Liver (tissue), 3 donors: ENCODE results near the gene APBA3.

ENCODE experiments used
- EGR1 ChIP-seq, 2 donors: IDR thresholded peaks; 2 replicates each; pipeline ENCODE4 v1.6.1; 2016 to 2018; ENCODE audit warnings: antibody characterized with exemption in 2 of 2, low read depth in 2 of 2
- FOXA1 ChIP-seq: IDR thresholded peaks from 2 replicates; pipeline ENCODE4 v1.6.1; 2016; ENCODE audit warnings: antibody characterized with exemption
- FOXA2 ChIP-seq: IDR thresholded peaks from 2 replicates; pipeline ENCODE4 v1.6.1; 2016; ENCODE audit warnings: antibody characterized with exemption
- HNF4G ChIP-seq: IDR thresholded peaks from 2 replicates; pipeline ENCODE4 v1.6.1; 2016; ENCODE audit warnings: antibody characterized with exemption
- JUND ChIP-seq, 2 donors: IDR thresholded peaks; 2 replicates each; pipeline ENCODE4 v1.6.1; 2016; ENCODE audit warnings: antibody characterized with exemption in 2 of 2
- MAX ChIP-seq: IDR thresholded peaks from 2 replicates; pipeline ENCODE4 v1.6.1; 2016; ENCODE audit warnings: antibody characterized with exemption
- NR2F2 ChIP-seq: IDR thresholded peaks from 2 replicates; pipeline ENCODE4 v1.6.1; 2016; ENCODE audit warnings: antibody characterized with exemption
- REST ChIP-seq: IDR thresholded peaks from 2 replicates; pipeline ENCODE4 v1.6.1; 2016; ENCODE audit warnings: antibody characterized with exemption, mild to moderate bottlenecking
- RXRA ChIP-seq, 2 donors: IDR thresholded peaks; 2 replicates each; pipeline ENCODE4 v1.6.1; 2017 to 2018; ENCODE audit warnings: antibody characterized with exemption in 2 of 2, mild to moderate bottlenecking in 1 of 2
- SP1 ChIP-seq: IDR thresholded peaks from 2 replicates; pipeline ENCODE4 v1.6.1; 2018; ENCODE audit warnings: antibody characterized with exemption, mild to moderate bottlenecking
- TAF1 ChIP-seq: conservative IDR thresholded peaks from 2 replicates; pipeline ENCODE4 v1.6.1; 2016; ENCODE audit warnings: antibody characterized with exemption, mild to moderate bottlenecking
- YY1 ChIP-seq: IDR thresholded peaks from 2 replicates; pipeline ENCODE4 v1.6.1; 2016; ENCODE audit warnings: antibody characterized with exemption, mild to moderate bottlenecking
- TF ChIP-seq, protein P1 (sequence below): fragments of 150-350 bp; IDR thresholded peaks from 2 replicates; pipeline ENCODE4 v1.5.1; 2017; ENCODE audit warnings: improper control_type of control experiment, low read depth, low read length; ENCODE audit not compliant: missing input control
- TF ChIP-seq, protein P2 (sequence below): IDR thresholded peaks from 2 replicates; pipeline ENCODE4 v1.6.1; 2016; ENCODE audit warnings: antibody characterized with exemption
- donor health status: healthy.
- donor health status: healthy.

DNA sequence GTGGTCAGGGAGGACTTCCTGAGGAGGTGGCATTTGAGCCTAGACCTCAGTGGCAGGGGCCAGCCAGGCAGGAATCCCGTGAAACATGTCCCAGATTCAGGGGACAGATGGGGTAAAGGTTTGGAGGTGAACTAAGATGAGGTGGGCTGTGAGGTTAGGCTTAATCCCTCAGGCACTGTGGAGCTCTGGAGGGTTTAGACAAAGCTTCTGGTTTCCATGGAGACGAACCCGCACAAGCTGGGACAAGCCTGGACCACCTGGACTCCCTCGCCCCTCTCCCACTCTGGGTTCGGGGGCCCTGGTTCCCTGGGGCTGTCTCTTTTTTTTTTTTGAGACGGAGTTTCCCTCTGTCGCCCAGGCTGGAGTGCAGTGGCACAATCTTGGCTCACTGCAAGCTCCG lies 37.6 kb downstream of the APBA3 start:
- TF ChIP-seq SP1 (no peak), YY1 (no peak), JUND (IDR thresholded peaks at IDR 0.05) (no peak), REST (no peak), MAX (no peak), FOXA1 (no peak), TAF1 (no peak), HNF4G (no peak), RXRA (IDR thresholded peaks at IDR 0.05) (no peak), EGR1 (IDR thresholded peaks at IDR 0.05; ENCODE audit: low read depth in 2 of 2) (no peak), FOXA2 (no peak), NR2F2 (no peak)
- TF ChIP-seq, protein P1, sequence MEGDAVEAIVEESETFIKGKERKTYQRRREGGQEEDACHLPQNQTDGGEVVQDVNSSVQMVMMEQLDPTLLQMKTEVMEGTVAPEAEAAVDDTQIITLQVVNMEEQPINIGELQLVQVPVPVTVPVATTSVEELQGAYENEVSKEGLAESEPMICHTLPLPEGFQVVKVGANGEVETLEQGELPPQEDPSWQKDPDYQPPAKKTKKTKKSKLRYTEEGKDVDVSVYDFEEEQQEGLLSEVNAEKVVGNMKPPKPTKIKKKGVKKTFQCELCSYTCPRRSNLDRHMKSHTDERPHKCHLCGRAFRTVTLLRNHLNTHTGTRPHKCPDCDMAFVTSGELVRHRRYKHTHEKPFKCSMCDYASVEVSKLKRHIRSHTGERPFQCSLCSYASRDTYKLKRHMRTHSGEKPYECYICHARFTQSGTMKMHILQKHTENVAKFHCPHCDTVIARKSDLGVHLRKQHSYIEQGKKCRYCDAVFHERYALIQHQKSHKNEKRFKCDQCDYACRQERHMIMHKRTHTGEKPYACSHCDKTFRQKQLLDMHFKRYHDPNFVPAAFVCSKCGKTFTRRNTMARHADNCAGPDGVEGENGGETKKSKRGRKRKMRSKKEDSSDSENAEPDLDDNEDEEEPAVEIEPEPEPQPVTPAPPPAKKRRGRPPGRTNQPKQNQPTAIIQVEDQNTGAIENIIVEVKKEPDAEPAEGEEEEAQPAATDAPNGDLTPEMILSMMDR = no peak
- TF ChIP-seq, protein P2, sequence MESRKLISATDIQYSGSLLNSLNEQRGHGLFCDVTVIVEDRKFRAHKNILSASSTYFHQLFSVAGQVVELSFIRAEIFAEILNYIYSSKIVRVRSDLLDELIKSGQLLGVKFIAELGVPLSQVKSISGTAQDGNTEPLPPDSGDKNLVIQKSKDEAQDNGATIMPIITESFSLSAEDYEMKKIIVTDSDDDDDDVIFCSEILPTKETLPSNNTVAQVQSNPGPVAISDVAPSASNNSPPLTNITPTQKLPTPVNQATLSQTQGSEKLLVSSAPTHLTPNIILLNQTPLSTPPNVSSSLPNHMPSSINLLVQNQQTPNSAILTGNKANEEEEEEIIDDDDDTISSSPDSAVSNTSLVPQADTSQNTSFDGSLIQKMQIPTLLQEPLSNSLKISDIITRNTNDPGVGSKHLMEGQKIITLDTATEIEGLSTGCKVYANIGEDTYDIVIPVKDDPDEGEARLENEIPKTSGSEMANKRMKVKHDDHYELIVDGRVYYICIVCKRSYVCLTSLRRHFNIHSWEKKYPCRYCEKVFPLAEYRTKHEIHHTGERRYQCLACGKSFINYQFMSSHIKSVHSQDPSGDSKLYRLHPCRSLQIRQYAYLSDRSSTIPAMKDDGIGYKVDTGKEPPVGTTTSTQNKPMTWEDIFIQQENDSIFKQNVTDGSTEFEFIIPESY = no peak
